ENCODE results near the gene TBC1D22A. TPM values are rescaled to one million over a fixed set of nuclear protein-coding genes. Genes with fewer than 3 reads are reported as not detected.
A peak's percentile ranks its signal among the peaks of the same experiment; 100 is the strongest.

TBC1D22A gene
- total RNA-seq, 4 donors from 2014 or later = 31.2 to 111 (median 41.8) TPM

- TF ChIP-seq POLR2AphosphoS5 (IDR thresholded peaks at IDR 0.05) = no peak
- no peak for TF ChIP-seq EP300 (IDR thresholded peaks at IDR 0.05; ENCODE audit: low read depth)
- TF ChIP-seq POLR2A (IDR thresholded peaks at IDR 0.05) = no peak
- no peak for TF ChIP-seq CTCF (IDR thresholded peaks at IDR 0.05)
- H3K27me3 ChIP-seq = no peaks in the 10 kb centered on the region
- peaks cover 0 to 3% (median 0%) of the 10 kb centered on the region in 4 donors for H3K36me3 ChIP-seq
- in situ Hi-C loops (cut with MboI; ENCODE audit: low pct_ligation_motif_present in 1 of 4, low pct_unique_long_range_greater_than_20kb in 1 of 4, low sequenced_read_pairs in 3 of 4) (loop anchor here in 1 of 4 donors (25.0 kb wide), 1 partner anchor 1652 kb away; a partner anchor contains a TSS), intact Hi-C loops (cut with DNase I; ENCODE audit: low total_unique reads) (no loop called here)
- WGBS, 2 donors (ENCODE audit: low coverage in 1 of 2) = 92 to 100% methylated on average over 2 of the region's 2 CpGs
- peaks cover 9 to 12% of the 10 kb centered on the region in 2 donors for H3K9me3 ChIP-seq
- no peak for DNase-seq
- H3K4me1 ChIP-seq = peaks cover 0 to 4% (median 3%) of the 10 kb centered on the region in 4 donors
- H3K27ac ChIP-seq = no peak overlapping the region
- H3K4me3 ChIP-seq = no peak overlapping the region
Measured at GRCh38 chr22:46835693-46836092, 73.2 kb downstream of the TBC1D22A start.

- DNase-seq = no peak
Measured at GRCh38 chr22:46841522-46841921, 79.1 kb downstream of the TBC1D22A start.

GRCh38 chr22:46842606-46843005 is 80.2 kb downstream of the TBC1D22A start:
- in situ Hi-C loops (cut with MboI; ENCODE audit: low pct_ligation_motif_present in 1 of 4, low pct_unique_long_range_greater_than_20kb in 1 of 4, low sequenced_read_pairs in 3 of 4) = loop anchor here in 1 of 4 donors (25.0 kb wide), 1 partner anchor 1645 kb away; a partner anchor contains a TSS
- H3K36me3 ChIP-seq = no peaks in the 10 kb centered on the region
- no peak overlapping the region for H3K27ac ChIP-seq
- no peak for TF ChIP-seq POLR2A (IDR thresholded peaks at IDR 0.05)
- peak; percentile 7 to 66 (median 46) for TF ChIP-seq POLR2AphosphoS5 (IDR thresholded peaks at IDR 0.05)
- no peak overlapping the region for H3K4me3 ChIP-seq
- intact Hi-C loops (cut with DNase I; ENCODE audit: low total_unique reads) = no loop called here
- H3K27me3 ChIP-seq = no peaks in the 10 kb centered on the region
- no peaks in the 10 kb centered on the region for H3K9me3 ChIP-seq
- peak; percentile 20 for DNase-seq
- peaks cover 0 to 8% (median 3%) of the 10 kb centered on the region in 4 donors for H3K4me1 ChIP-seq
- WGBS, 2 donors (ENCODE audit: low coverage in 1 of 2) = 91 to 100% methylated on average over 3 to 11 of the region's 11 CpGs

More at GRCh38 chr22:46841522-46841921, 79.1 kb downstream of the TBC1D22A start:
- Histone ChIP-seq H3K9me3 (no peaks in the 10 kb centered on the region), H3K4me1 (peaks cover 0 to 8% (median 3%) of the 10 kb centered on the region in 4 donors), H3K27ac (no peak overlapping the region), H3K36me3 (no peaks in the 10 kb centered on the region), H3K4me3 (no peak overlapping the region), H3K27me3 (no peaks in the 10 kb centered on the region)
- TF ChIP-seq POLR2AphosphoS5 (IDR thresholded peaks at IDR 0.05) (no peak), EP300 (IDR thresholded peaks at IDR 0.05; ENCODE audit: low read depth) (no peak), POLR2A (IDR thresholded peaks at IDR 0.05) (no peak), CTCF (IDR thresholded peaks at IDR 0.05) (no peak)
- WGBS, 2 donors (ENCODE audit: low coverage in 1 of 2) = 79 to 80% methylated on average over 3 of the region's 3 CpGs
- in situ Hi-C loops (cut with MboI; ENCODE audit: low pct_ligation_motif_present in 1 of 4, low pct_unique_long_range_greater_than_20kb in 1 of 4, low sequenced_read_pairs in 3 of 4) (loop anchor here in 1 of 4 donors (25.0 kb wide), 1 partner anchor 1646 kb away; a partner anchor contains a TSS), intact Hi-C loops (cut with DNase I; ENCODE audit: low total_unique reads) (no loop called here)

- intact Hi-C loops (cut with DNase I; ENCODE audit: low total_unique reads) (no loop called here), in situ Hi-C loops (cut with MboI; ENCODE audit: low pct_ligation_motif_present in 1 of 4, low pct_unique_long_range_greater_than_20kb in 1 of 4, low sequenced_read_pairs in 3 of 4) (loop anchor here in 1 of 4 donors (25.0 kb wide), 1 partner anchor 1643 kb away; a partner anchor contains a TSS)
- H3K36me3 ChIP-seq = no peaks in the 10 kb centered on the region
- peaks cover 0 to 8% (median 3%) of the 10 kb centered on the region in 4 donors for H3K4me1 ChIP-seq
- WGBS, 2 donors (ENCODE audit: low coverage in 1 of 2) = 81% methylated on average over 10 of the region's 10 CpGs; no CpG with 5 or more reads in 1 of the 2 donors
- H3K27ac ChIP-seq = no peak overlapping the region
- TF ChIP-seq POLR2A (IDR thresholded peaks at IDR 0.05) = no peak
- no peak for TF ChIP-seq CTCF (IDR thresholded peaks at IDR 0.05)
- no peak for TF ChIP-seq EP300 (IDR thresholded peaks at IDR 0.05; ENCODE audit: low read depth)
- TF ChIP-seq POLR2AphosphoS5 (IDR thresholded peaks at IDR 0.05) = no peak
- H3K27me3 ChIP-seq = no peaks in the 10 kb centered on the region
- H3K9me3 ChIP-seq = no peaks in the 10 kb centered on the region
- no peak overlapping the region for H3K4me3 ChIP-seq
- no peak for DNase-seq
Measured at GRCh38 chr22:46843821-46844255, 81.4 kb downstream of the TBC1D22A start.

Data from transverse colon (tissue), 4 donors.